Cardiac fibroblast (primary cell): ENCODE data around the gene CACNB4.
"Not testable (repeated sequence)": the region's sequence is repeated elsewhere in the genome, so short reads cannot be mapped to it uniquely, and the experiment has no call there.

Source experiments
- DNase-seq, 2 donors: peaks; one replicate each; pipeline versions ENCODE4 v3.0.0 to v3.0.0-alpha.2; 2010; ENCODE audit warnings: low read depth in 2 of 2
- H3K4me3 ChIP-seq, 2 donors: replicated peaks in 1 of 2; 1 replicate in 1 of 2; 2 replicates in 1 of 2; pipeline ENCODE4 v1.5.1; 2011; ENCODE audit warnings: low read depth in 2 of 2, low read length in 2 of 2, mild to moderate bottlenecking in 2 of 2, moderate library complexity in 1 of 2
- TF ChIP-seq, protein P1 (sequence below): IDR thresholded peaks from one replicate; pipeline ENCODE4 v1.5.1; 2011; ENCODE audit warnings: low read depth, mild to moderate bottlenecking, low read length, inconsistent platforms

Gene CACNB4

DNA sequence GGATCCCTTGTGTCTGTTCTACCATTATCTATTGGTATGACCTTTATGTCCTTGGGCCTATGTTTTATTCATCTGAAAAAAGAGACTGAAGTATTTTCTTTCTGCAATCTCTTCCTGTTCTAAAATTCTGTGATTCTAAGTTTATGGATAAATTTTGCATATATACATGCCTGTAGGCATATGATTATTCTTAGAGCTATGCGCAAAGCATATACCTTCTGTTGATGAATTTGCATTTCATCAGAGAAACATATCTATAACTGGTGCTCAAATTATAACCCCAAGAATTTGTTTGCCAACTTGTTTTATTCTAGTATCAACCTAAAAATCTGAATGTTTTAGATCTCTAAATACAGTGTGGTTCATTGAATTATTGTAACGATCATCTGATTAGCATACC, 6.7 kb downstream of the CACNB4 start:
- no peak overlapping the region for H3K4me3 ChIP-seq
- TF ChIP-seq, protein P1, sequence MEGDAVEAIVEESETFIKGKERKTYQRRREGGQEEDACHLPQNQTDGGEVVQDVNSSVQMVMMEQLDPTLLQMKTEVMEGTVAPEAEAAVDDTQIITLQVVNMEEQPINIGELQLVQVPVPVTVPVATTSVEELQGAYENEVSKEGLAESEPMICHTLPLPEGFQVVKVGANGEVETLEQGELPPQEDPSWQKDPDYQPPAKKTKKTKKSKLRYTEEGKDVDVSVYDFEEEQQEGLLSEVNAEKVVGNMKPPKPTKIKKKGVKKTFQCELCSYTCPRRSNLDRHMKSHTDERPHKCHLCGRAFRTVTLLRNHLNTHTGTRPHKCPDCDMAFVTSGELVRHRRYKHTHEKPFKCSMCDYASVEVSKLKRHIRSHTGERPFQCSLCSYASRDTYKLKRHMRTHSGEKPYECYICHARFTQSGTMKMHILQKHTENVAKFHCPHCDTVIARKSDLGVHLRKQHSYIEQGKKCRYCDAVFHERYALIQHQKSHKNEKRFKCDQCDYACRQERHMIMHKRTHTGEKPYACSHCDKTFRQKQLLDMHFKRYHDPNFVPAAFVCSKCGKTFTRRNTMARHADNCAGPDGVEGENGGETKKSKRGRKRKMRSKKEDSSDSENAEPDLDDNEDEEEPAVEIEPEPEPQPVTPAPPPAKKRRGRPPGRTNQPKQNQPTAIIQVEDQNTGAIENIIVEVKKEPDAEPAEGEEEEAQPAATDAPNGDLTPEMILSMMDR: no peak
- DNase-seq: no peak

GRCh38 chr2:152090726-152091125, 8.1 kb downstream of the CACNB4 start:
- DNase-seq, H3K4me3 ChIP-seq: not testable (repeated sequence)

DNA sequence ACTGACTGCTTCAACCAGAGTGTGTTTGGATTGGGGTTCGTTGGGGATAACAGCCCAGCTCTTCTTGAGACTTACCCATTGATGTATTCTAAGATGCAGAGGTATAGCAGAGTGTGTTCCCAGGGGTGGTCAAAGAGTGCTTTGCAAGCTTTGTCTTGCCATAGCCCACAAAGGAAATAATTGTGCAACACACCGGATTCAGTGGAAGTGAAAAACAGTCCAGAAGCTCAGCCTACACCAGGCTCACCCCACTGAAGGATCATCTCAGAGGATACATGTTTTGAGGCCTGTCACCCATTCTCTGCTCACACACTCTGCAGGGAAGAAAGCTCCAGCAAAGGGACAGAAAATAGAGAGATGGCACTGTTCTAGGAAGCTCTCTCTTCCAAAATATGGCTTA, 9.6 kb downstream of the CACNB4 start:
- H3K4me3 ChIP-seq: no peak overlapping the region
- TF ChIP-seq, protein P1: no peak
- DNase-seq: no peak

DNA sequence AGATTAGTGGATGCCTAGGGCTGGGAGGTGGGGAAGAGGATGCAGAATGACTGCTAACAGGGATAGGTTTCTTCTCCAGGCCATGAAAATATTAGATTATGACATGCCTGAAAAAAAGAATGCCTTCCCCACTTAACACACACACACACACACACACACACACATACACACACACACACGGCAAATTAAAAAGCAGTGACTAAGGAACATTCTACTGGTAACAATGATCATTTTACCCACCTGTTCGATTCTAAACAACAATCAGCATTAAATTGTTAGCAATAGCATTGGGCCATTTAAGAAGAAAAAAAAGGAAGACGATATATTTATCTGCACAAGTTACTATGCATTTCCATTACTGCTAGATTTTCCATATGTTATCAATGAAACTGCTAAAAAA, 10.8 kb downstream of the CACNB4 start:
- TF ChIP-seq, protein P1: no peak

GRCh38 chr2:152086231-152086630, 12.6 kb downstream of the CACNB4 start:
- no peak overlapping the region for H3K4me3 ChIP-seq
- TF ChIP-seq, protein P1: no peak
- DNase-seq: no peak

More for the DNA sequence above, 10.8 kb downstream of the CACNB4 start:
- DNase-seq: no peak
- no peak overlapping the region for H3K4me3 ChIP-seq

GRCh38 chr2:152084076-152084475, 14.8 kb downstream of the CACNB4 start:
- no peak overlapping the region for H3K4me3 ChIP-seq
- TF ChIP-seq, protein P1: no peak
- DNase-seq: no peak

- no peak overlapping the region for H3K4me3 ChIP-seq
- TF ChIP-seq, protein P1: no peak
- DNase-seq: no peak
Measured at GRCh38 chr2:152083202-152083875, 15.5 kb downstream of the CACNB4 start.
